Right lobe of liver (tissue), 4 donors: ENCODE data around the gene PIK3C2B.

Experiments used
- POLR2A ChIP-seq: fragments of 450-650 bp; IDR thresholded peaks from one replicate; pipeline ENCODE4 v1.6.1; 2017; ENCODE audit warnings: antibody characterized with exemption, mild to moderate bottlenecking
- TF ChIP-seq, protein P1 (sequence below), 4 donors: fragments of 200-600 bp in 3 of 4; fragments of 450-650 bp in 1 of 4; IDR thresholded peaks; one replicate each; pipeline versions ENCODE4 v1.5.1 to v1.8.0; 2016 to 2022; ENCODE audit warnings: antibody characterized with exemption in 4 of 4, mild to moderate bottlenecking in 2 of 4
- donor health status: DM: no; HTN: no; CAD: no.
- donor health status: DM: no; HTN: no; CAD: no.
- donor health status: DM: no; HTN: yes; CAD: no.

DNA sequence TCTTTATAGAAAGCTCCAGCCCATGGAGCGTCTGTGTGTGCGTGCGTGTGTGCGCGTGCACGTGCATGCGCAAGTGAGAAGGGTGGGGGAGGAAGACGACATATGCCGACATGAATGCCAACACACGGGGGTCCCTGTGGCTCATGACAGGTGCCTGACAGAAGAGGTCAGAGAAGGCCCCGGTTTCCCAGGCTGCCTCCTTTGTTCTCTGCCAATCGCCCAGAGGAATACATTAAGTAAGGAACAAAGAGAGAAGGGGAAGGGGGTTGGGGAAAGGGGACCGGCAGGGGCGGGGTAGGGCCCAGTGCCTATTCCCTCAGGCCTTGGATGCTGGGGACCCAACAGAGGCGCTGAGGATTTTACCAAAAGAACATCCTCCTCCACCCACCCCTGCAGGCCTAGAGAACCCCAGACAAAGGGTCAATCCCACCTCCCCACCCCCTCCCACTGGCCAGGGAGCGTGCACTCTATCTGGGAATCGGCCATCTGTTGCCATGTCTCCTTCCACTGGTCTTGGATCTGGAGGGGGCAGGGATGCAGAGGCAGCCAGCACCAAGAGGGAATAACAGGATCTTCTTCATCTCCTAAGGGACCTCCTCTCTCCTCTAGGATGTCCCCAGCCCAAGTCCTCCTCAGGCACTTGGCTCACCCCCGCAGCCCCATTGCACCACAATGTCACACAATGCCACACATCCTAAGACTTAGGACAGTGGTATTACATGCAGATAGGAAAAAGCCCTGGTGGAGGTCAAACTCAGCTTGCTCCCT, 39.4 kb downstream of the PIK3C2B start:
- TF ChIP-seq, protein P1, sequence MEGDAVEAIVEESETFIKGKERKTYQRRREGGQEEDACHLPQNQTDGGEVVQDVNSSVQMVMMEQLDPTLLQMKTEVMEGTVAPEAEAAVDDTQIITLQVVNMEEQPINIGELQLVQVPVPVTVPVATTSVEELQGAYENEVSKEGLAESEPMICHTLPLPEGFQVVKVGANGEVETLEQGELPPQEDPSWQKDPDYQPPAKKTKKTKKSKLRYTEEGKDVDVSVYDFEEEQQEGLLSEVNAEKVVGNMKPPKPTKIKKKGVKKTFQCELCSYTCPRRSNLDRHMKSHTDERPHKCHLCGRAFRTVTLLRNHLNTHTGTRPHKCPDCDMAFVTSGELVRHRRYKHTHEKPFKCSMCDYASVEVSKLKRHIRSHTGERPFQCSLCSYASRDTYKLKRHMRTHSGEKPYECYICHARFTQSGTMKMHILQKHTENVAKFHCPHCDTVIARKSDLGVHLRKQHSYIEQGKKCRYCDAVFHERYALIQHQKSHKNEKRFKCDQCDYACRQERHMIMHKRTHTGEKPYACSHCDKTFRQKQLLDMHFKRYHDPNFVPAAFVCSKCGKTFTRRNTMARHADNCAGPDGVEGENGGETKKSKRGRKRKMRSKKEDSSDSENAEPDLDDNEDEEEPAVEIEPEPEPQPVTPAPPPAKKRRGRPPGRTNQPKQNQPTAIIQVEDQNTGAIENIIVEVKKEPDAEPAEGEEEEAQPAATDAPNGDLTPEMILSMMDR (IDR thresholded peaks at IDR 0.05), result no peak
- no peak for TF ChIP-seq POLR2A
